Mesodermal cell (in vitro differentiated cells): ENCODE data around the gene ATP8B3.

Source experiments
- H3K27ac ChIP-seq: 2 replicates; pipeline ENCODE4 v1.7.0; 2013; ENCODE audit warnings: mild to moderate bottlenecking, low read depth, low read length, moderate library complexity; ENCODE audit not compliant: severe bottlenecking
- H3K36me3 ChIP-seq: 2 replicates; pipeline ENCODE4 v1.7.1; 2013; ENCODE audit warnings: mild to moderate bottlenecking, low read length, moderate library complexity; ENCODE audit not compliant: control insufficient read depth, insufficient read depth
- H3K4me1 ChIP-seq: one replicate; pipeline ENCODE4 v1.7.1; 2013; ENCODE audit warnings: mild to moderate bottlenecking, low read length; ENCODE audit not compliant: insufficient read depth, control insufficient read depth, poor library complexity, severe bottlenecking
- H3K4me3 ChIP-seq: 2 replicates; pipeline ENCODE4 v1.7.0; 2013; ENCODE audit warnings: low read length, control low read depth, mild to moderate bottlenecking; ENCODE audit not compliant: insufficient read depth, poor library complexity, severe bottlenecking; ENCODE audit errors: extremely low read depth
- H3K9me3 ChIP-seq: 2 replicates; pipeline ENCODE4 v1.7.1; 2013; ENCODE audit warnings: mild to moderate bottlenecking, low read length, moderate library complexity; ENCODE audit not compliant: control insufficient read depth
- WGBS, 2 experiments: methylation state at CpG; one replicate each; pipeline ENCODE4 v1.1.5; 2013; ENCODE audit warnings: missing lambda C conversion rate in 2 of 2; ENCODE audit not compliant: insufficient coverage in 2 of 2; 5-methylcytosine and 5-hydroxymethylcytosine counted together

The ATP8B3 gene

GRCh38 chr19:1751367-1752008 is 60.6 kb downstream of the ATP8B3 start:
- Histone ChIP-seq H3K4me3 (no peak overlapping the region), H3K27ac (no peak overlapping the region), H3K4me1 (peaks cover 22% of the 10 kb centered on the region), H3K9me3 (no peaks in the 10 kb centered on the region), H3K36me3 (no peaks in the 10 kb centered on the region)
- 7 to 13% methylated on average over 3 to 7 of the region's 16 CpGs for WGBS, 2 experiments

- peaks cover 25% of the 10 kb centered on the region for H3K4me1 ChIP-seq
- no peak overlapping the region for H3K4me3 ChIP-seq
- WGBS, 2 experiments: 4 to 11% methylated on average over 5 to 7 of the region's 14 CpGs
- H3K9me3 ChIP-seq: no peaks in the 10 kb centered on the region
- H3K27ac ChIP-seq: no peak overlapping the region
- no peaks in the 10 kb centered on the region for H3K36me3 ChIP-seq
Observed at GRCh38 chr19:1750343-1751021, 61.6 kb downstream of the ATP8B3 start.

GRCh38 chr19:1749373-1750342 is 62.4 kb downstream of the ATP8B3 start:
- no peak overlapping the region for H3K4me3 ChIP-seq
- H3K36me3 ChIP-seq: no peaks in the 10 kb centered on the region
- 2 to 4% methylated on average over 75 to 78 of the region's 99 CpGs for WGBS, 2 experiments
- H3K4me1 ChIP-seq: peaks cover 33% of the 10 kb centered on the region
- no peaks in the 10 kb centered on the region for H3K9me3 ChIP-seq
- H3K27ac ChIP-seq: no peak overlapping the region

- H3K4me3 ChIP-seq: no peak overlapping the region
- H3K9me3 ChIP-seq: no peaks in the 10 kb centered on the region
- no peak overlapping the region for H3K27ac ChIP-seq
- H3K36me3 ChIP-seq: no peaks in the 10 kb centered on the region
- WGBS, 2 experiments: 1% methylated on average over 29 to 45 of the region's 45 CpGs
- H3K4me1 ChIP-seq: peaks cover 33% of the 10 kb centered on the region
Observed at GRCh38 chr19:1748873-1749341, 63.2 kb downstream of the ATP8B3 start.

- H3K4me3 ChIP-seq: no peak overlapping the region
- peaks cover 33% of the 10 kb centered on the region for H3K4me1 ChIP-seq
- WGBS, 2 experiments: 1% methylated on average over 33 to 39 of the region's 61 CpGs
- no peak overlapping the region for H3K27ac ChIP-seq
- no peaks in the 10 kb centered on the region for H3K9me3 ChIP-seq
- H3K36me3 ChIP-seq: no peaks in the 10 kb centered on the region
Observed at GRCh38 chr19:1748115-1748872, 63.8 kb downstream of the ATP8B3 start.

GRCh38 chr19:1747285-1748114 is 64.6 kb downstream of the ATP8B3 start:
- WGBS, 2 experiments: 0 to 2% methylated on average over 4 to 6 of the region's 22 CpGs
- Histone ChIP-seq H3K4me1 (peaks cover 33% of the 10 kb centered on the region), H3K9me3 (no peaks in the 10 kb centered on the region), H3K27ac (no peak overlapping the region), H3K4me3 (no peak overlapping the region), H3K36me3 (no peaks in the 10 kb centered on the region)

- Histone ChIP-seq H3K27ac (no peak overlapping the region), H3K36me3 (no peaks in the 10 kb centered on the region), H3K4me3 (no peak overlapping the region), H3K4me1 (peaks cover 33% of the 10 kb centered on the region), H3K9me3 (no peaks in the 10 kb centered on the region)
- WGBS, 2 experiments: 5 to 8% methylated on average over 27 to 28 of the region's 31 CpGs
Observed at GRCh38 chr19:1746401-1747284, 65.4 kb downstream of the ATP8B3 start.

- no peak overlapping the region for H3K27ac ChIP-seq
- H3K4me1 ChIP-seq: peaks cover 33% of the 10 kb centered on the region
- H3K4me3 ChIP-seq: peak overlapping the region; percentile 2
- H3K36me3 ChIP-seq: no peaks in the 10 kb centered on the region
- H3K9me3 ChIP-seq: no peaks in the 10 kb centered on the region
- 3% methylated on average over 12 to 13 of the region's 14 CpGs for WGBS, 2 experiments
Observed at GRCh38 chr19:1745589-1746031, 66.5 kb downstream of the ATP8B3 start.
